HFF-Myc (cell line): ENCODE data around the gene P2RY2.

Source experiments
- DNase-seq: peaks from one replicate; pipeline ENCODE4 v3.0.0-alpha.2; 2011; ENCODE audit warnings: low read depth; ENCODE audit errors: extremely low read depth
- H3K4me3 ChIP-seq: replicated peaks from 2 replicates; pipeline ENCODE4 v1.5.1; 2011; ENCODE audit warnings: low read depth, mild to moderate bottlenecking, control low read depth, low read length
- TF ChIP-seq, protein P1 (sequence below): IDR thresholded peaks from 2 replicates; pipeline ENCODE4 v1.5.1; 2012; ENCODE audit warnings: mild to moderate bottlenecking, low read depth, low read length, control low read depth; ENCODE audit errors: missing control alignments

P2RY2 gene

DNA sequence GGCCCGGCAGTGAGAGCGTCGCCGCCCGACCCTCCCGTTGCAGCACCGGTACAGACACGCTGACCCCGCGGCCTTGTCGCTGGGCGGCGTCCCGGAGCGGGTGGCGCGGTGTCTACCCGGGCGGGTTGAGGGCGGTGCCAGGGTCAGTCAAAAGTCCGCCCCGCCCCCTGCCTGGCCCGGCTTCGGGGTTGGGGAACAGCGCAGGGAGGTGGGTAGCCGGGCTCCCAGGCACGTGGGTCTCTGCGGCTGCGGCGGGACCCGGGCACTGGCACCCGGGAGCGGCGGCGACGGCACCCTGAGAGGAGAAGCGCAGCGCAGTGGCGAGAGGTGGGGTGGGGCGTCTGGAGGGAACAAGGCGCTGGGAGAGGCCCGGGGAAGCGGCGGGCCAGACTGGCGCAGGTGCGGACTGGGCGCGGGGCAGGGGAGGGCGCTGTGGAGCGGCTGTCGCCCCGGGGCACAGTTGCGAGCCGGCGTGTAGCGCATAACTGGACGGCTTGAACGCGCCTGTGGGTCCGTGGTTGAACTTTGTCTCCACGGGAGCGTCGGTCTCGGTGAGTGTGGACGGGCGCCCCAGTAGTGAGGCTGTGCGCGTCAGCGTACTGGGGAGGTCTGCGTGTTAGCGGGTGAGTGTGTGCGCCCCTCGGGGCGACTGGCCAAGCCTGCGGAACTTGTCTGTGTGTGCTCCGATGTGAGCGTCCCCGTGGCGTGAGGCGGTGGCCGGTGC, at the start of gene P2RY2:
TSS of gene P2RY2 (plus strand) at position 176 of the 724 bp plus-strand sequence. CDS start 15,879 bp downstream, outside the sequence.
- TF ChIP-seq, protein P1, sequence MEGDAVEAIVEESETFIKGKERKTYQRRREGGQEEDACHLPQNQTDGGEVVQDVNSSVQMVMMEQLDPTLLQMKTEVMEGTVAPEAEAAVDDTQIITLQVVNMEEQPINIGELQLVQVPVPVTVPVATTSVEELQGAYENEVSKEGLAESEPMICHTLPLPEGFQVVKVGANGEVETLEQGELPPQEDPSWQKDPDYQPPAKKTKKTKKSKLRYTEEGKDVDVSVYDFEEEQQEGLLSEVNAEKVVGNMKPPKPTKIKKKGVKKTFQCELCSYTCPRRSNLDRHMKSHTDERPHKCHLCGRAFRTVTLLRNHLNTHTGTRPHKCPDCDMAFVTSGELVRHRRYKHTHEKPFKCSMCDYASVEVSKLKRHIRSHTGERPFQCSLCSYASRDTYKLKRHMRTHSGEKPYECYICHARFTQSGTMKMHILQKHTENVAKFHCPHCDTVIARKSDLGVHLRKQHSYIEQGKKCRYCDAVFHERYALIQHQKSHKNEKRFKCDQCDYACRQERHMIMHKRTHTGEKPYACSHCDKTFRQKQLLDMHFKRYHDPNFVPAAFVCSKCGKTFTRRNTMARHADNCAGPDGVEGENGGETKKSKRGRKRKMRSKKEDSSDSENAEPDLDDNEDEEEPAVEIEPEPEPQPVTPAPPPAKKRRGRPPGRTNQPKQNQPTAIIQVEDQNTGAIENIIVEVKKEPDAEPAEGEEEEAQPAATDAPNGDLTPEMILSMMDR = peak; percentile 26
- peak within 1 kb of the TSS; percentile 34 for H3K4me3 ChIP-seq

DNA sequence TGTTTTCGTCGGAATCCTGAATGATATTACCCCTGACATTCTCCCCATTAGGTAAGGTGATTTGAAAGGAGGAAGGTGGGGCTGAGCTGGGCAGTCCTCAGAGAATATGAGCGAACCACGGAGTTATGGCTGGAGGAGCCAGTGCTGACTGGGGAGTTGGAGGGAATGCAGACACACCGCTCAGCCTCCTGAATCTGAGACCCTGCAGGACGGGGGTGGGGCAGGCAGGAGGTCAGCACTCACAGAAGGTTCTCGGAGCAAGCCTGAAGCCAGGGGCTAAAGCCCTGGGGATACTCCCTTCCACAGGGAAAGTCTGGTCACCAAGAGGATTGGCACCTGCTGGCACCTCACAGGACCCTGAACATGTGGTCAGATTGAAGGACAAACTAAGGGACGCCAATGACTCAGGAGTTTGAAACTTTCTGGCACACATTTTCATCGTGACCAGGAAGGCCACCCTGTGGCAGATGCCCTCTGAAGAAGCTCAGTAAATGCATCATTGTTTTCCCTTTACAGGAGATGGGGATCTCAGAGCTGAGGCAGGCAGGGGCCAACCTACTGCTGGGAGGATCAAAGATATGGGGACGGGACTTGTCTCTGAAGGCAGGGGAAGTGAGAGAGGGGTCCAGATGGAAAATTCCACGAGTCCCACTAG, 49.0 kb upstream of the P2RY2 start:
- no peak overlapping the region for H3K4me3 ChIP-seq
- TF ChIP-seq, protein P1 = no peak
- no peak for DNase-seq

More for the DNA sequence above, at the start of gene P2RY2:
- DNase-seq = no peak

DNA sequence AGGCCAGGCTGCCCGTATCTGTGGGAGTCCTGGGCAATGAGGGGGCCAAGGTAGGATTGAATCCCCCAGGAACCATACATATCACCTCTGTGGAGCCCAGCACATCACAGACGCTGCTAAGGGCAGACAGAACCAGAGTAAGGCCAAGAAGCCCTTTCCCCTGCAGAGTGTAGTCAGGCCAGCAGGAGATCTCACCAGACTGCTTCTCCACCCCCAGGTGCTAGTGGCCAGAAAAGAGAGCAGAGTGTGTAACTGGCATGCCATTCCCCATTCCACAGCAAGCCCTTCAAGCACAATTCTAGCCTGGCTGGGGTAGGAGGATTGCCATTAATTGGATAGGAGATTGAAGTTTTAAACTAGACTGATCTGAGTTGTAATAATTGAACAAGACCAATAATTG, 47.9 kb upstream of the P2RY2 start:
- TF ChIP-seq, protein P1 = no peak
- no peak overlapping the region for H3K4me3 ChIP-seq
- DNase-seq = no peak

DNA sequence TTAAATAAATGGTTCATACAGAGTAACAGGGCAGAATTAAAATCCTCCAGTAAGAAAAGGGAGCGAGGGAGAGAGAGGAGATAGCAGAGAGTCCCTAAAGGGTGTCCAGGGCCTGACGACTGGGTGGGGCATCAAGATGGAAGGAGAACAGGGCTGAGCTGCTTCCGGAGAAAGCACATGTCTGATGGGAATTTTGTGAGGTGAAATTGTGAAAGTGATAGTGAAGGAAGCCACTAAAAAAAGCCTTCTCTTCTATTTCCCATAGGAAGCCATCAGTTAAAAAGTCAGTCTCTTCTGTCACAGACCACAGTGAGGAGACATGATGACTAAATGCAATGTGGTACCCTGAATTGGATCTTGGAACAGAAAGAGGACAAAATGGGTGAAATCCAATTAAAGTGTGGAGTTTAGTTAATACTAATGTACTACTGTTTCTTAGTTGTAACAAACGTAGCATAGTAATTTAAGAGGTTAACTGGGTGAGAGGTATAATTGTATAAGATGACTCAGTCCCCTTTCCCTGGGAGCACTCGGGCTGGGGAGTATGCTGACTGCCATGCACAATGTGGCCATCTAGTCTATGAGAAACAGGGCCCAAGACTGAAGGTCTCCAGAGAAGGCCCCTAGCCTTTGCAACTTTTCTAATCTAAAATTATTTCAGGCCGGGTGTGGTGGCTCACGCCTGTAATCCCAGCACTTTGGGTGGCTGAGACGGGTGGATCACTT, 46.5 kb upstream of the P2RY2 start:
- H3K4me3 ChIP-seq = no peak overlapping the region
- DNase-seq = no peak
- TF ChIP-seq, protein P1 = no peak

DNA sequence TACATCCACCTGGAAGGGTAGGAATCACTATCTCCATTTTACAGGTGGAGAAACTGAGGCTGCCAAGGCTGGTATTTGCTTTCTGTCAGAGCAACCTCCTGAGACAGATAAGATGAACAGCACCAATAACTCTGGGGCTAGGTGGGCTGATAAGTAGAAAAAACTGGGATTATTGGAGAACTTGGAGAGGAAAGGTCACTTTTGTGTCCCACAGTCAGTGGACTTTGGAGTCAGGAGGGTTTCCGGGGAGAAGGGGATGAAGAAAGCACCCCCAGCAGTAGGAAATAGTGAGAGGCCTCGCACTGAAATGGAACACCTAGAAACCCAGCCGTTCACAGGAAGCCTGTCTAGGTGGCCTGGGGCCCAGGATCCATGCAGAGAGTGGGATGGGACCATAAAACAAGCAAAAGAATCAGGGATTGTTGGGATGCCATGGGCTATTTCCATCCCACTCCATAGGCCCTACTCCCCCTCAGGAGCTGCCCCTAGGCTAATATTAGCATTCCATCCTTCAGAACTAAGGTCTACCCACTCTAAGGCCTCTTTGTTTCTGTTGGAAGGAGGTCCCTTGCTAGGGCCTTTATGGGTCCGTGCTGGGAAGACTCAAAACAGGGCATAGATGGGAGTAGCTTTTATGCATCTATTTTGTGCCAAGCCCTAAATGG, 45.0 kb upstream of the P2RY2 start:
- no peak for DNase-seq
- no peak overlapping the region for H3K4me3 ChIP-seq
- TF ChIP-seq, protein P1 = no peak

DNA sequence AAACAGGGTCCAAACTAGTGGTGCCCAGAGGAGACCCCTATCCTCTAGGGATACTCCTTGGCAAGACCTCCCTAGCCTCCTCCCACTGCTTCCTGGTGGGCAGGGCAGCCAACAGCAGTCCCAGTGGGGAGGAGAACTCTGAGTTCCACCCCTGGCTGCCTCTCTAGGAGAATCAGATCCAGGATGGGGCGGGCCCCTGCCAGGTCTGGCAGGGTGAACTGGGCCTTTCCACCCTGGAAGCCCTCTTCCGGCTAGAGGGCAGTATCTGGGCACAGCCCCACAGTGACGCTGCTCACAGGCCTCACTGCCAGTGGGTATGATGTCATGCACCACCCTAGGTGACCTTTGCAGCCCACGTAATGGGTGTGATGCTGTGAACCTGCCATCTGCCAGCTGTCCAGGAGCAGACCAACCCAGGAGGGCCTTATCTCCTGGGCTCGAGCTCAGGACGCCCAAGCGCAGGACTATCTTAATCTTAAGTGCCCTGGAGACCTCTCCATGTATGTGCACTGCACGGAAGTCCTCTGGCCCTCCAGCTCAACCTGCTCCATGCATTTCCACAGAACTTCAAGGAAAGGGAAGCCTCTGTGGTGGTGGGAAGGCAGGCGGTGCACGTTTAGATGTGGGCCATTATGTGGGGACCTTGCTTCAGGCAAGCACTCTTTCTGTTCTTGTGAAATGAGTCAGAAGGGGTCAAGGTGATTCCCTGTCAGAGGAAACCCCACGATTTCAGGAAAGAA, 44.2 kb upstream of the P2RY2 start:
- DNase-seq = no peak
- H3K4me3 ChIP-seq = no peak overlapping the region
- TF ChIP-seq, protein P1 = no peak
